NCI-H510A (cell line): ENCODE data around the gene PPFIBP2.

ENCODE experiments used
- DNase-seq: peaks from one replicate; lab custom pipeline; 2025; lab: John Stamatoyannopoulos, UW

The PPFIBP2 gene

DNA sequence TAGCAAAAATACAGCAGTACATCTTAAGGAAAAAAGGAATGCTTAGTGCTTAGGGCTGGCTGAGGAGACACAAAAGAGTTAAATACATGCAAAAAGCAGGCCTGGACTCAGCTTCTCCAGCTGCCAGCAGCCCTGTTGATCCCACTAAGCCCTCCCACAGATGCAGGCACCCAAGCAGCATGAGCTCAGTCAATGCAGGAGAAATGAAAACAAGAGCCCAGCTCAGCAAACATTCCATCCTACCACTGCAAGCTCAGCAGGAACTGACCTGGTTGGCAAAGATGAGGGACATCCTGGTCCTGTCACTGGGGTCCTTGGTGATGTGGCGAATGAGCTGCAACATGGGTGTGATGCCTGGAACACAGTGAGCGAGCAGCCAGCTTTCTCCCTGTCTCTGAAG lies 153.7 kb downstream of the PPFIBP2 start:
- no peak for DNase-seq

- DNase-seq: no peak
Measured at GRCh38 chr11:7668464-7668863, 154.7 kb downstream of the PPFIBP2 start.

DNA sequence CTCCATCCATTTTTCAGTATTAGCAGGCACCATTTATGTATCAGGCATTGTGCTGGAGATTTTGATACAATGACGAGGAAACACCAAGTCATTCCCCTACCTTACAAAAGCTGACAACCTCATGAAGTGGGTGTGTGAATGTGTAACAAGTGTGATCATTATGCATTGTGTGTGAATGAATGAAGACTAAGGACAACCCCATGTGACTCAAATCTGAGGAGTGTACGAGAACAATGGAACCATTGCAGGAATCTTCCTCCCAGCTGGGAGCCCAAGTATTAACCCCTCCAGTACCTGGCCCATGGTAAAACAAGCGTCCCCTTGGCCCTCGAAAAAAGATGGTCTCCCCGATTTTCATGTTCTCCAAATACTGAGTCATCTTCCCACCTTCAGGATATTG lies 155.1 kb downstream of the PPFIBP2 start:
- DNase-seq: no peak

DNA sequence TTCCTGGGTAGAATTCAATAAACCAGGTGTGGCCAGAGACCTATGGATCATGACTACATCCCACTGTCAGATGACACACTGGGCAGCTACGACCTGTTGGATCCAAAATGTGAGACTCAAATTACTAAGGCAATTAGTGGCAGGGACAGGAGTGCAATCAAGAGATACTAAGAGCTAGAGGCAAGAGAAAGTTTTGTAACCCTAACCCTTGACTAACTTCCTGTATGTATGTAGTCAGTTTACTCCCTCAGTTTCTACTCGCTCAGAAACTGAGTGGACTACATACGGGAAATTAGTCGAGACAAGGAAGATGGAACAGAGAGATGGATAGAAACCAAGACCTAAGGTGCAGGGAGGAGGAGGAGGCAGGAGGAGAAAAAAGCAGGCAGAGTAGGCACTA lies 156.8 kb downstream of the PPFIBP2 start:
- DNase-seq: no peak

DNA sequence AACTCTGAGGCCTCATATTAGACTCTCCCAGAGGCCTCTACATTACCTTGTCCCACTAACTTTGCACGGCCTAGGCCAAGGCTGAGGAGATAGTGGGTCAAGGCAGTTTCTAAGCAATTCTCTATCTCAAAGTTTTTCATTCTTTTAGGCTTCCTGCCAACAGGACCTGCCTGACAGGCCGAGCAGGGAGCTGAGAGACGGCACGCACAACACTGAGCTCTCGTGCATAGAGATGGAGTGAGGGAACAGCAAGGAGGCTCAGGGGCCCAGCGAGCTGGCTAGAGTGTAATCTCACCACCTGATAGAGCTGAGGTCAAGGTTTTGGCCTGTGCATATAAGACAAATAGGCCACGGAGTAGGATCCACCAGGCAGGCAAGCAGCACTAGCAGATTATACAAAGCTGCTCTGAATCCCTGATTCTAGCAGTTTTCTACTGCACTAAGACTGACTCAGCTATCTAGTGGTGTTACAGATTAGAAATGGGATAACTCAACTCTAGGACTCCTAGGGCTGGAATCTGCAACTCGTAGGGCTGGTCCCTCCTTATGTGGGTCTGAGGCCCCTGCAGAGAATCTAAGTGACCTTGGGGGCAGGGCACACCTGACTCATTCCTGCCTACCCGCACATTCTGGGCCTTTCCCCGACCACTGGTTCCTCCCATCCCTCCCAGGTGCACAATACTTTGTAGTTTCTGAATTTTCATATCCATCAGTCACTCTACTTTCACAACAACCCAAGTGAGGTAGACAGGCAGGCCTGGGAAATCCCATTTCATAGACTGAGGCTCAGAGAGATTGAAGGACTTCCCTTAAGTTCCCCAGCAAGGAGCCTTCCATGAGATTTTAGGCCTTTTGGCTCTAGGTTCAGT lies 157.8 kb downstream of the PPFIBP2 start:
- no peak for DNase-seq

DNA sequence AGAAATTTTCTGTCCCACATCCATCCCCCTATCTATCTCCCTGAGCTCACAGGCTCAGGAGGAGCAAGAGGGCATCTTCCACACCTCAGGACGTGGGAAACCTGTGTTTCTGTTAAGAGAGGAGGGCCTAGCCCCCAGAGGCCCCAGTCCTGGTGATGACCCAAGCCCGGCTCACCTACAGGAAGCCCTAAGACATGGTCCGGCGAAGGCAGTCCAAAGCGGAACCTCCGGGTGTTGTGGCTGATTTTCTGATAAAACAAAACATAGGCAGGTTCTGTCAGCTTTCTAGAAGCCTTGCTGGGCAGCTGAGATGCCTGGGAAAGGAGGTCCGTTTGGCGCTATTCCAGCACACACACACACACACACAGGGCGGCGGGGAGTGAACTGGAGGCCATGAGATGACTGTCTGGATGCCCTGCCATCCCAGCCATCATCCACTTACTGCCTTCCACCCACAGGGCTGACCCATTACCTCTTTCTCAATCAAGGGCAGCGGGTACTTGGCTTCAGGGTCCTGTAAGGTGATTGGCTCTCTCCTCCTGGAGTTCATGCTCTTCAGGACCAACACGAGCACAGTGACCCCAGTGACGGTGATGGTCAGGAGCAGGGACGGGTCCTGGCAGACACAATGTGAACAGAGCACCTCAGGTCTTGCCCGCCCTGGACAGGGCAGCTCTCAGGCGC lies 158.6 kb downstream of the PPFIBP2 start:
- DNase-seq: no peak

DNA sequence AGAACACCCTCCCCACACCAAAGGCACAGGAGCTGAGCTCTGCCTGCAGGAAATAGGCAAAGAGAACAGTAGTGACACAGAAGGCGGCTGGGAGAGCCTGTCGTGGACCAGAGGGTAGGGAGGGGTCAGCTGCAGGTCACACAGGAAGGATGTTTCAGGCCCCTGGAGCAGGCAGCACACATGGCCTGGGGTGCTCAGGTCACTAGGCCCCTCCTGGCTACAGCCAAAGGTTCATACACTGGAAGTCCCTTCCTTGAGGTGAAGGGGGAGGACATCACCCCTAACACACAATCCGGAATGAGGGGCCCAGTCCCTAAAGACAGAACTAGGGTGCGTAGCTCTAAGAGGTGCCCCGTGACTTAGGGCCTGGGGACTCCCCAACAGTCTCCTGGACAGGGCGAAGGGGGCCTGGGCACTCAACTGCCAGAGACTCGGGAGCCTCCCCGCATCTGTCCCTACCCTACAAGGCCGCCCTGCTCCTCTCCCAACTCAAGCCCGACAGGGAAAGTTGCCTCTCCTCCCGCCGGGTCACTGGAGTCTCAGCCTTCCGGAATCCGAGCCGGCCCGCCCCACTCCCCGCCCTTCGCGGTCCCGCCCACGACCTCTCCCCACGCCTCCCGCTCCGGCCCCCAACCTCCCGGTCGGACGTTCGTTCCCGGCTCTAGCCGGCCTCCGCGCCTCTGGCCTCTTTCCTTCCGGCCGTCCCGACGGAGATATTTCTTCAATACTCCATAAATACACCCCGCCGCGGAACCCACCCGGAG lies 159.3 kb downstream of the PPFIBP2 start, which contains the start of gene CYB5R2:
Gene CYB5R2, minus strand, starts transcription at position 541 of the 764 bp plus-strand sequence. CDS start 675 bp downstream, outside the sequence.
- DNase-seq: no peak

DNA sequence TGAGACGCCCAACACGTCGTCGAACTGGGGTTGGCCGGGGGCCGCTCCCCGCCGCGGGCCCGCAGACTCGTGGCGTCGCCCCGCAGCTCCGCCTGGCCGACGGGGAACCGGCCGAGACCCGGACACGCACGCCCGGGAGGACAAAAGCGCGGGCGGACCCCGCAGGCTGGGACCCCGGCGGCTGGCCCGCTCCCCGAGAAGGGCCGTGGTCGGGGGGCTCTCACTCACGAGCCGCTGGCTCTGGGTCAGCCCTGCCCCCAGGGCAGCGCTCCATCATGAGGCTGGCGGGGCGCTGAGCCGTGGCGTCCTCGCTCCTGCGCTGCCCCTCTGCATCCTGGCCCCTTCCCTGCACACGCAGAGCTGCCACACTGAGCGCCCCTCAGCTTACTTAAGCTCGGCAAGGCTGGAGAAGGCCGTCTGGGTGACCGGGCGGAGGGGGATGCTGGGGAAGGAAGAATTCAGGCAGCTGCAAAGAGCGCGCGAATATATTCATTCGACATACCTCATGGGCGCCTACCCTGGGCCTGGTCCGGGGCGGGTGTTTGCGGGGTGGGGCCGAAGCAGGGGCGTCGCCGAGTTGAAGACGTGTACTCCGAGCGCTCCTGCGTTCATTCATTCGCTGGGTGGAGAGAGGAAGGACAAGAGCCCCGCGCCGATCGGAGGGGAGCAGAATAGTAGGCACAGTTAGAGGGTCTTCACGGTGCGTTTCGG lies 160.1 kb downstream of the PPFIBP2 start:
- DNase-seq: peak; percentile 65

- DNase-seq: no peak
Measured at GRCh38 chr11:7675631-7676030, 161.8 kb downstream of the PPFIBP2 start.

DNA sequence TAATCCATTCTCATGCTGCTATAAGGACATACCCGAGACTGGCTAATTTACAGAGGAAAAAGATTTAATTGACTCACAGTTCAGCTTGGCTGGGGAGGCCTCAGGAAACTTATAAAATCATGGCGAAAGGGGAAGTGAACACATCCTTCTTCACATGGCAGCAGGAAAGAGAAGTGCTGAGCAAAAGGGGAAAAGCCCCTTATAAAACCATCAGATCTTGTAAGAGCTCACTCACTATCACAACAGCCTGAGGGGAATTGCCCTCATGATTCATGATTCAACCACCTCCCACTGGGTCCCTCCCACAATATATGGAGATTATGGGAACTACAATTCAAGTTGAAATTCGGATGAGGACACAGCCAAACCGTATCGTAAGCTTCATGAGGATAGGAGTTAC lies 163.3 kb downstream of the PPFIBP2 start:
- DNase-seq: no peak

GRCh38 chr11:7677796-7678201 lies 164.0 kb downstream of the PPFIBP2 start:
- DNase-seq: no peak

GRCh38 chr11:7683571-7683970 lies 169.8 kb downstream of the PPFIBP2 start:
- no peak for DNase-seq

- no peak for DNase-seq
Measured at GRCh38 chr11:7686761-7687160, 173.0 kb downstream of the PPFIBP2 start.

GRCh38 chr11:7687386-7687785 lies 173.6 kb downstream of the PPFIBP2 start:
- no peak for DNase-seq

DNA sequence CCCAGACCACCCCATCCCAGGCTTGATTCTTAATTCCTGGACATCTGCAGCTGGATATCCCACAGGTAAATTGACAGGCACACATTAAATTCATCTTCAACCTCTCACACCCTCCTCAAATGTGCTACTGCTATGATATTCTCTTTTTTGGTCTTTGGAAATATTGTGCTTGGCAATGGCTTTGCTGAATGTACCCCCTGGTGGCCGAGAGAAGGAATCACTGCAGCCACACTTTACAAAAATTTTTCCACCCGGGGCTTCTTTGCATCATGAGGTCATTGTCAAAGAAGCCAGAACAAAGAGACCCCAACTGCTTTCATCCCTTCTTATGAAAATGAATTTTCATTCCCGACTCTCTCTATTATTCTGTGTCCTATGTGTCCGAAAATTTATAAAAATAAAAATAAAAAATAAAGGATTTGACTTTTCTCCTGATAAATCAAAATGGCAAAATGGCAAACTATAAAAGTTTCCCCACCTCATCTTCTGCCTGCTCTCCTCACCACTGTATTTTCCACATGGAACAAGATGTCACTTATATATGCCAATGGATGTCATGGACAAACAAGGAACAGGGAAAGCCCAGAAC lies 174.5 kb downstream of the PPFIBP2 start:
- no peak for DNase-seq

DNA sequence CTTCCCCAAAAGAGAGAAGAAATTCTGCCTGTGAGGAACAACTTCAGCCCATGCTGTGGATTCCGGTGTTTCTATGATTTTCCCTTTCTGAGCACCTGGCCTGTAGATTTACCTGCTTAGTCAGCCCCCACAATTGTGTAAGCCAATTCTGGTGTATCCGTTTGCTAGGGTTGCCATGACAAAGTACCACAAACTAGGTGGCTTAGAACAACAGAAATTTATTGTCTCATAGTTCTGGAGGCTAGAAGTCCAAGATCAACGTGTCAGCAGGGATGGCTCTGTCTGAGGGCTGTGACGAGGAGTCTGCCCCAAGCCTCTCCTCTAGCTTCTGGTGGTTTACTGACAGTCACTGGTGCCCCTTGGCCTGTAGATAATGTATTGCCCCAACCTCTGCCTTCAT lies 175.4 kb downstream of the PPFIBP2 start:
- no peak for DNase-seq

DNA sequence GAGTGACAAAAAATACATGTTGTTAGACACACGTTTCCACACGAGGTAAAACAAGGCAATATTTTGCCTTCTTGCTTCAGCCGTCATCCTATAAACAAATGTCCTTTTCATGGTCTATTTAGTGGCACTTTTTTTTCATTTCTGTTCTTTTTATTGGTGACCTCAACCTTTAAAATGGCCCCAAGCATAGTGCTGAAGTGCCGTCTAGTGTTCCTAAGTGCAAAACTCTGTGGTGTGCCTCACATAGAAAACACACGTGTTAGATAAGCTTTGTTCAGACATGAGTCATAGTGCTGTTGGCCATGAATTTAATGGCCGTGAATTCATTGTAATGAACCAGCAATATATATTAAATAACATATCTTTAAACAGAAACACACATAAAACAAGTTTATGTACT lies 176.8 kb downstream of the PPFIBP2 start:
- DNase-seq: no peak

DNA sequence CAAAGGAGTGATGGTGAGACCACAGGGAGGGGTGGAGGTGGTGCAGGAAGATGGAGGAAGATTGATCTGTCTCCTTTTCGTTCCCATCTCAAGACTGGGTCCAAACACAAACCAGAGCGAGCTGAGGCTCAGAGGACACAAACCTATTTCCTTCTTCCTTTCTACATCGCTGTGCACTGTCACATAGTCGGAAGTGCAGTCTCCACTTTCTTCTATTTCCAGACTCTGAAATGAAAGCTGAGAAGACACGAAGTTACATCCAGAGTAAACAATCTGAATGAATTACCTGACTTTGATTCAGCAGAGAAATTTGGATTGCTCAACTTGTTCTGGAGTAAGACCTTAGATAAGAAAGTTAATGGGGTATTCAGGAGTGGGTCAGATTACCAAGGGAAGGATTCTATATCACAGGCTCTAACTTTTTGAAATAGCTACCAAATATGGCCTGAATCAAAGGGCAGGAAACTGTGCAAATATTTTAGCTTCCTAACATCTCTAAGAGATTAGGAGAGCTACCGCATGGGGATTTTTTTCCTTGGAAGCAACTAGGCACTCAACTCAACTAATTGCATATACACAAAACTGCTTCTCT lies 178.1 kb downstream of the PPFIBP2 start:
- no peak for DNase-seq

DNA sequence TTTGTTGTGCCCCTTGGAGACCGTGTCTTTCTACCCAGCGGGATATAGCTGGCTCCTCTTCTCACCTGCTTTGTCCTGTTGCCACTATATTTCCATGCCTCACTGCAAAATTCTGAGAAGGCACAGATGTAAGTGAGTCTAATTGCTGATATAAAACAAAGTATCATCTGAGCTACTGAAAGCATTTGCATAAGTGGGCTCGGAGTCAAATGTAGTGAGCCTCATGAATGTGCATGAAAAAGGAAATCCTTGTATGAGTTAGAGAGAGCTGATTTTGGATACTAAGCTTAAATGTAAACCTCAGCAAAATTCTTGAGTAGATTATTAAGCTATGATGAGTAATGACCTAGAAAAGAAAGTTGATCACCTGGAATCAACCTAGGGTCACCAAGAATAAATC lies 178.6 kb downstream of the PPFIBP2 start:
- DNase-seq: no peak

DNA sequence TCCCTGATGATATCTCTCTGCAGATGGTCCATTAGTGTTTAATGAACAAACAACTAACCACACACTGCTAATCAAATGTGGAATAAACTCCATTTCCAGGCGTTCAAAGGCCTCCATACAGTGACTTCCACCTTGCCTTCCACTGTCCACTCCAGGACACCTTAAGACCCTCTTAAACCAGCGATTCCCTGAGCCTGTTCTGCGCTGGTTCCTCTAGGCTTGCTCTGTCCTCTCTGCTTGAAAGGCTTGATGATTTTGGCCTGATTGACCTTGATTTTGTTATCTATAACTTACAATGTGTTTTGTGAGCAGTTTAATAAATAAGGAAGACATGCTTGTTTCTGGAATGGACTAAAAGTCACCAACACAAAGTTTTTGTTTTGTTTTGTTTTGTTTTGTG lies 180.4 kb downstream of the PPFIBP2 start:
- DNase-seq: no peak

DNA sequence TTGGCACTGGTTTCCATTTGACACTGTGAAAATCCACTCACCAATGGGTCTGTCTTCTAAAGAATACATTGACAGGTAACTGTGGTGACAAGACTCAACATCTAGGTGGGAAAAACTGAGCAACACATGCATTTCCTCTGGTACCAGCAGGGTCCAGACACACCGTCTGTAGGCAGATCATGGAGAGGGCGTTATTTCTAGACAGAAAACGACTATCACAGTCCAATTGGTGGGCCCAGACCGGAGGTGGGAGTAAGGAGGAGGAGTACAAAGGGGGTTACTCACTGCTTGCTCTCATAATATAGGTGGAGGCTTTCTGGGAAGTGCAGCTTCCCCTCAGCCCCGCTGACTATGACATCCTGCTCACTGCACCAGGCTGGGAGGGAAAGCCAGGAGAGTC lies 182.6 kb downstream of the PPFIBP2 start:
- no peak for DNase-seq
